H1 (cell line): ENCODE data around the gene LRBA. TPM values are rescaled to one million over a fixed set of nuclear protein-coding genes. Genes with fewer than 3 reads are reported as not detected.

Source experiments
- CTCF ChIA-PET: fragments of 300-600 bp; sonication (Branson Sonifier 250); formaldehyde crosslinking; loops from one replicate; lab custom pipeline; 2021; ENCODE audit not compliant: partially characterized antibody; lab: Charles Lee
- POLR2A ChIA-PET: fragments of 300-600 bp; sonication (Branson Sonifier 250); formaldehyde crosslinking; loops from one replicate; lab custom pipeline; 2021; ENCODE audit warnings: inconsistent platforms; ENCODE audit not compliant: partially characterized antibody; lab: Charles Lee
- DNase-seq, 2 experiments: peaks; one replicate each; pipeline versions ENCODE4 v3.0.0 to v3.0.0-alpha.2; 2010 to 2022; ENCODE audit warnings: low spot score in 2 of 2, low read depth in 1 of 2, mixed read lengths in 1 of 2
- FAIRE-seq: peaks from 2 replicates; lab custom pipeline; 2011; peaks lifted over from hg19 to GRCh38; lab: Jason Lieb, UNC
- H2AFZ ChIP-seq: 2 replicates; pipeline ENCODE4 v1.8.1; 2012; ENCODE audit warnings: low read length, inconsistent platforms
- H2AK5ac ChIP-seq: 2 replicates; pipeline ENCODE4 v1.6.1; 2013; ENCODE audit warnings: low read depth, low read length
- H2BK120ac ChIP-seq: replicated peaks from 2 replicates; pipeline ENCODE3; 2013; ENCODE audit warnings: low read depth, low read length, inconsistent platforms
- H2BK12ac ChIP-seq: 2 replicates; pipeline ENCODE4 v1.6.1; 2013; ENCODE audit warnings: low read depth, low read length
- H2BK15ac ChIP-seq: 2 replicates; pipeline ENCODE4 v1.6.1; 2013; ENCODE audit warnings: low read length
- H2BK20ac ChIP-seq: 2 replicates; pipeline ENCODE4 v1.6.1; 2013; ENCODE audit warnings: low read length
- H2BK5ac ChIP-seq: 2 replicates; pipeline ENCODE4 v1.6.1; 2013; ENCODE audit warnings: low read depth, low read length
- H3K14ac ChIP-seq: 2 replicates; pipeline ENCODE4 v1.6.1; 2013; ENCODE audit warnings: inconsistent platforms; ENCODE audit not compliant: insufficient read length
- H3K18ac ChIP-seq: 2 replicates; pipeline ENCODE4 v1.6.1; 2013; ENCODE audit warnings: low read length; ENCODE audit errors: extremely low read depth
- H3K23ac ChIP-seq: 2 replicates; pipeline ENCODE4 v1.6.1; 2013; ENCODE audit warnings: inconsistent platforms; ENCODE audit not compliant: insufficient read length
- H3K23me2 ChIP-seq: 2 replicates; pipeline ENCODE4 v1.6.1; 2013; ENCODE audit warnings: low read depth, low read length
- H3K27ac ChIP-seq: 2 replicates; pipeline ENCODE4 v1.6.1; 2011; ENCODE audit warnings: low read depth, low read length, inconsistent platforms
- H3K27me3 ChIP-seq, 4 experiments: replicated peaks in 1 of 4; 1 replicate in 1 of 4; 2 replicates in 3 of 4; pipeline versions ENCODE4 v1.6.1 to v1.8.1; 2011 to 2013; ENCODE audit warnings: low read length in 3 of 4, mild to moderate bottlenecking in 3 of 4, inconsistent platforms in 2 of 4, mixed read lengths in 2 of 4, moderate library complexity in 1 of 4; ENCODE audit not compliant: control insufficient read depth in 3 of 4, insufficient read depth in 3 of 4; ENCODE audit errors: extremely low read depth in 1 of 4
- H3K36me3 ChIP-seq, 4 experiments: 2 replicates each; pipeline versions ENCODE4 v1.6.1 to v1.8.1; 2011 to 2013; ENCODE audit warnings: mild to moderate bottlenecking in 4 of 4, low read length in 3 of 4, moderate library complexity in 2 of 4, control low read depth in 1 of 4, inconsistent platforms in 1 of 4; ENCODE audit not compliant: insufficient read depth in 4 of 4, control insufficient read depth in 2 of 4
- H3K4ac ChIP-seq: replicated peaks from 2 replicates; pipeline ENCODE3; 2013; ENCODE audit warnings: low read length, low read depth, mixed read lengths, inconsistent platforms; ENCODE audit not compliant: insufficient read length
- H3K4me1 ChIP-seq, 4 experiments: replicated peaks in 1 of 4; 1 replicate in 1 of 4; 2 replicates in 3 of 4; pipeline versions ENCODE4 v1.6.1 to v1.8.1; 2011 to 2013; ENCODE audit warnings: low read length in 3 of 4, inconsistent platforms in 2 of 4, mixed read lengths in 1 of 4; ENCODE audit not compliant: insufficient read depth in 4 of 4, control insufficient read depth in 3 of 4
- H3K4me2 ChIP-seq, 2 experiments: 2 replicates each; pipeline versions ENCODE4 v1.6.1 to v1.8.1; 2011 to 2013; ENCODE audit warnings: low read depth in 2 of 2, low read length in 2 of 2, control low read depth in 1 of 2, inconsistent platforms in 1 of 2, mild to moderate bottlenecking in 1 of 2; ENCODE audit not compliant: insufficient read depth in 1 of 2
- H3K4me3 ChIP-seq, 4 experiments: fragments of 200-600, 300-600 bp in 1 of 4; sonication (generic), shearing (Covaris generic), sonication (Bioruptor Twin) in 1 of 4; 2 replicates each; pipeline versions ENCODE4 v1.5.1 to v1.8.1; 2011 to 2016; ENCODE audit warnings: low read length in 4 of 4, low read depth in 3 of 4, control low read depth in 2 of 4, inconsistent platforms in 2 of 4, mild to moderate bottlenecking in 2 of 4, mixed read lengths in 1 of 4, moderate library complexity in 1 of 4; ENCODE audit not compliant: insufficient read depth in 2 of 4; ENCODE audit errors: extremely low read depth in 1 of 4
- H3K56ac ChIP-seq: replicated peaks from 2 replicates; pipeline ENCODE3; 2013; ENCODE audit warnings: low read depth, mild to moderate bottlenecking, mixed read lengths, low read length, inconsistent platforms; ENCODE audit not compliant: insufficient read length
- H3K79me1 ChIP-seq: 2 replicates; pipeline ENCODE4 v1.6.1; 2013; ENCODE audit warnings: low read depth, low read length, control low read depth
- H3K79me2 ChIP-seq, 2 experiments: 2 replicates each; pipeline versions ENCODE4 v1.6.1 to v1.8.1; 2012 to 2013; ENCODE audit warnings: low read length in 2 of 2, mild to moderate bottlenecking in 2 of 2, inconsistent platforms in 1 of 2; ENCODE audit not compliant: insufficient read depth in 2 of 2, control insufficient read depth in 1 of 2
- H3K9ac ChIP-seq, 4 experiments: replicated peaks in 1 of 4; 1 replicate in 1 of 4; 2 replicates in 3 of 4; pipeline versions ENCODE4 v1.6.1 to v1.8.1; 2011 to 2013; ENCODE audit warnings: low read depth in 3 of 4, low read length in 3 of 4, control low read depth in 2 of 4, mild to moderate bottlenecking in 2 of 4, moderate library complexity in 2 of 4, inconsistent platforms in 1 of 4; ENCODE audit errors: extremely low read depth in 1 of 4
- H3K9me3 ChIP-seq, 2 experiments: 2 replicates each; pipeline versions ENCODE4 v1.6.1 to v1.8.1; 2012 to 2013; ENCODE audit warnings: mild to moderate bottlenecking in 2 of 2, moderate library complexity in 2 of 2, control low read depth in 1 of 2, inconsistent platforms in 1 of 2, low read depth in 1 of 2, low read length in 1 of 2, mixed read lengths in 1 of 2; ENCODE audit not compliant: insufficient read depth in 2 of 2
- H4K20me1 ChIP-seq, 2 experiments: replicated peaks in 1 of 2; 2 replicates each; pipeline versions ENCODE3 to v1.8.1; 2011 to 2013; ENCODE audit warnings: inconsistent platforms in 2 of 2, low read length in 2 of 2, mild to moderate bottlenecking in 1 of 2; ENCODE audit not compliant: insufficient read depth in 2 of 2, control insufficient read depth in 1 of 2
- H4K5ac ChIP-seq: 2 replicates; pipeline ENCODE4 v1.6.1; 2013; ENCODE audit warnings: low read length, low read depth, mixed read lengths, inconsistent platforms; ENCODE audit not compliant: insufficient read length
- H4K8ac ChIP-seq: 2 replicates; pipeline ENCODE4 v1.8.0; 2013; ENCODE audit warnings: mild to moderate bottlenecking, moderate library complexity, low read length, inconsistent platforms; ENCODE audit not compliant: insufficient read depth; ENCODE audit errors: extremely low read depth
- H4K91ac ChIP-seq: replicated peaks from 2 replicates; pipeline ENCODE3; 2013; ENCODE audit warnings: low read length, mixed read lengths, inconsistent platforms; ENCODE audit not compliant: insufficient read length
- BCL11A ChIP-seq, 2 experiments: IDR thresholded peaks; one replicate each; pipeline ENCODE4 v1.6.1; 2011; ENCODE audit warnings: low read depth in 2 of 2, low read length in 2 of 2, mild to moderate bottlenecking in 2 of 2
- MAFK ChIP-seq: IDR thresholded peaks from 2 replicates; pipeline ENCODE4 v1.6.1; 2012; ENCODE audit warnings: low read depth, mild to moderate bottlenecking, improper control_type of control experiment, low read length
- SP1 ChIP-seq: IDR thresholded peaks from 2 replicates; pipeline ENCODE4 v1.6.1; 2011; ENCODE audit warnings: low read depth, low read length
- WGBS, 2 experiments: shearing (Covaris generic) in 1 of 2; methylation state at CpG; one replicate each; pipeline versions ENCODE4 v1.1.6 to v1.1.7; 2013 to 2015; ENCODE audit warnings: low lambda C conversion rate in 2 of 2, mixed read lengths in 2 of 2, inconsistent platforms in 1 of 2, low coverage in 1 of 2, missing lambda C conversion rate in 1 of 2; ENCODE audit not compliant: insufficient replicate concordance in 2 of 2, insufficient coverage in 1 of 2, insufficient read length in 1 of 2; ENCODE audit errors: extremely low coverage in 1 of 2, missing lambda C conversion rate in 1 of 2; 5-methylcytosine and 5-hydroxymethylcytosine counted together
- polyA plus RNA-seq, 7 experiments: library from polyadenylated mRNA; depleted of rRNA in 3 of 7; stranded (reverse) in 5 of 7; unstranded in 2 of 7; fragments of >200 nt in 5 of 7; fragments of 200-250 nt in 2 of 7; gene quantifications; 1 replicate in 5 of 7; 2 replicates in 1 of 7; 4 replicates in 1 of 7; pipeline versions ENCODE4 v1.2.1 to v1.2.3, GENCODE V29; 2011 to 2013; ENCODE audit warnings: missing spikeins in 2 of 7, mixed read lengths in 2 of 7
- total RNA-seq: library from RNA; stranded (reverse); fragmentation: NEBNext Ultra II Directional; extraction: Animal tissue kit (Norgen Biotek cat#: 25700); gene quantifications from 2 replicates; pipeline ENCODE4 v1.2.1, GENCODE V29; 2021
- TF ChIP-seq, protein P1 (sequence below): IDR thresholded peaks from 2 replicates; pipeline ENCODE4 v1.6.1; 2012; ENCODE audit warnings: inconsistent platforms

Gene LRBA
- total and polyA plus RNA-seq, 2 of the 8 experiments (the other 6 are each of a cell fraction or from before 2014, with no cell fraction given): 54.6 to 83.2 TPM

- no peaks in the 10 kb centered on the region for H3K79me1 ChIP-seq
- no peak overlapping the region for H2AFZ ChIP-seq
- no peak overlapping the region for H2BK120ac ChIP-seq
- no peak overlapping the region for H3K4me3 ChIP-seq
- H3K4me1 ChIP-seq: no peaks in the 10 kb centered on the region; a peak in 2 of 7 replicates
- ChIA-PET POLR2A (no interaction called here), CTCF (interaction anchor here (1.0 to 1.2 kb wide), 3 partner anchors 10 to 87 kb away, joined by 3 to 4 read pairs (median 3); no protein-coding TSS in a partner anchor)
- peak overlapping the region; percentile 5; the same call in 1 of the 2 replicates for H2BK5ac ChIP-seq
- peaks cover 0 to 23% of the 10 kb centered on the region in 2 experiments; a peak in 2 of 4 replicates for H3K79me2 ChIP-seq
- H3K14ac ChIP-seq: no peak overlapping the region
- no peak overlapping the region for H3K18ac ChIP-seq
- no peak overlapping the region for H2BK15ac ChIP-seq
- H3K9ac ChIP-seq: no peak overlapping the region
- H3K23me2 ChIP-seq: no peaks in the 10 kb centered on the region
- H4K5ac ChIP-seq: no peak overlapping the region
- no peak overlapping the region for H3K23ac ChIP-seq
- H2AK5ac ChIP-seq: no peak overlapping the region
- H4K91ac ChIP-seq: no peak overlapping the region
- no peak overlapping the region for H3K56ac ChIP-seq
- no peaks in the 10 kb centered on the region for H3K9me3 ChIP-seq
- FAIRE-seq (no peak), DNase-seq (no peak)
- peak overlapping the region; percentile 7; the same call in 1 of the 2 replicates for H3K27ac ChIP-seq
- WGBS, 2 experiments: 92% methylated on average over 6 of the region's 6 CpGs; no CpG with 5 or more reads in 1 of the 2 experiments
- H3K4me2 ChIP-seq: no peak overlapping the region
- H2BK12ac ChIP-seq: no peak overlapping the region
- peaks cover 0 to 2% of the 10 kb centered on the region in 2 experiments for H4K20me1 ChIP-seq
- H4K8ac ChIP-seq: no peak overlapping the region
- no peak overlapping the region for H2BK20ac ChIP-seq
- no peak overlapping the region for H3K4ac ChIP-seq
- H3K36me3 ChIP-seq: peaks cover 0 to 9% (median 0%) of the 10 kb centered on the region in 4 experiments; a peak in 1 of 8 replicates
- no peaks in the 10 kb centered on the region for H3K27me3 ChIP-seq
- TF ChIP-seq, protein P1, sequence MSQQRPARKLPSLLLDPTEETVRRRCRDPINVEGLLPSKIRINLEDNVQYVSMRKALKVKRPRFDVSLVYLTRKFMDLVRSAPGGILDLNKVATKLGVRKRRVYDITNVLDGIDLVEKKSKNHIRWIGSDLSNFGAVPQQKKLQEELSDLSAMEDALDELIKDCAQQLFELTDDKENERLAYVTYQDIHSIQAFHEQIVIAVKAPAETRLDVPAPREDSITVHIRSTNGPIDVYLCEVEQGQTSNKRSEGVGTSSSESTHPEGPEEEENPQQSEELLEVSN: no peak
- TF ChIP-seq BCL11A (IDR thresholded peaks at IDR 0.05; ENCODE audit: low read depth in 2 of 2, low read length in 2 of 2) (no peak), MAFK (no peak), SP1 (no peak)
These were observed 140.5 kb downstream of the LRBA start for GRCh38 chr4:150874338-150875226.
